Pulmonary artery endothelial cell (primary cell): ENCODE data around the gene KLHL17. TPM values are rescaled to one million over a fixed set of nuclear protein-coding genes. Genes with fewer than 3 reads are reported as not detected.
"Not testable (repeated sequence)": the region's sequence is repeated elsewhere in the genome, so short reads cannot be mapped to it uniquely, and the experiment has no call there.

Source experiments
- DNase-seq: peaks from one replicate; pipeline ENCODE4 v3.0.0-alpha.2; 2011; ENCODE audit warnings: low read depth, low spot score
- total RNA-seq: library from RNA; depleted of rRNA; stranded (reverse); fragments of >200 nt; gene quantifications from 2 replicates; pipeline ENCODE4 v1.2.3, GENCODE V29; 2014

KLHL17 gene
- total RNA-seq, 1 donor from 2014 or later = 7.8 TPM

DNA sequence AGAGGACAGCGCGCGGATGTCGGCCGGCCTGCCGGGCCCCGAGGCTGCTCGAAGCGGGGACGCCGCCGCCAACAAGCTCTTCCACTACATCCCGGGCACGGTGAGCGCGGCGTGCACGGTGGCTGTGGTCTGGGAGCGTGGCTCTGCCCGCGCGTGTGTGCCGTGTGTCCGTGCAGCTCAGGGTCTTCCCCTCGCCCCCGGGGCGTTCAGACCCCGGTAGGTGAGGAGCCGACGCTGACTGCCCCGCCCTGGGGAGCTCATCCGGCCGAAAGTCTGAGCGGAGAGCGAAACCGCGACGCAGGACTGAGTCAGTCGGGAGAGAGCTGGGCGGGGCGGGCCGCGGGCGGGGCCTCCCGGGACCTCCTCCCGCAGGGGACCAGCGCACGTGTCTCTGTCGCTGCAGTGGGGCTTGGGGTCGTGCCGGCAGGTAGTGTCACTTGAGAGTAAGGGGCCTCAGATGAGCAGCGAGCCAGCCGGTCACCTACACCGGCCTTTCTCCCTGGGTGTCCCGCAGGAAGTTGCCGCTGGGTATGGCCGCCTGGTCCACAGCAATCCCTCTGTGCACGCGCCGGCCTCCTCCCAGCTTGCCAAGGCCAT lies 6.4 kb downstream of the KLHL17 start:
- DNase-seq = no peak

GRCh38 chr1:967466-968343 lies 7.3 kb downstream of the KLHL17 start:
- DNase-seq = no peak

GRCh38 chr1:969260-969855 lies 9.0 kb downstream of the KLHL17 start:
- DNase-seq = no peak

DNA sequence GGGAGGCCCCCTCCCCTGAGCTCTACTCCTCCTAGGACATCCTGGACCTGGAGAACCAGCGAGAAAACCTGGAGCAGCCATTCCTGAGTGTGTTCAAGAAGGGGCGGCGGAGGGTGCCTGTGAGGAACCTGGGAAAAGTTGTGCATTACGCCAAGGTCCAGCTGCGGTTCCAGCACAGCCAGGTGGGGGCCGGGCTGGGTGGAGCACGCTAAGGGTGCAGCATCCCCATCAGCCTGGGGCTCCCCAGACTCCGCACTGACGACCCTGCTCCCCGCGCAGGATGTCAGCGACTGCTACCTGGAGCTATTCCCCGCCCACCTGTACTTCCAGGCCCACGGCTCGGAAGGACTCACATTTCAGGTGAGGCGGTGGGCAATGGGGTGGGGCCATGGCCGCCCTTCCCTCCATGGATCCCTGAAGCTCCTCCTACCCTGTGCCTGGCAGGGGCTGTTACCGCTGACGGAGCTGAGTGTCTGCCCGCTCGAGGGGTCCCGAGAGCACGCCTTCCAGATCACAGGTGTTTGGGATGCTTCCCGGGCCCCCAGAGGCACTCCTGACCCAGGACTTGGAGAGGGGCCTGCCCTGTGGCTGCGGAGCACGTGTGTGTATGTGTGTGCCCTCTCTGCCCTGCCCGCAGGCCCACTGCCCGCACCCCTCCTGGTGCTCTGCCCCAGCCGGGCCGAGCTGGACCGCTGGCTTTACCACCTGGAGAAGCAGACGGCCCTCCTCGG lies 10.0 kb downstream of the KLHL17 start:
- no peak for DNase-seq

- DNase-seq = no peak
Observed at GRCh38 chr1:970973-971730, 10.8 kb downstream of the KLHL17 start.

GRCh38 chr1:971751-972506 lies 11.5 kb downstream of the KLHL17 start:
- DNase-seq = no peak

DNA sequence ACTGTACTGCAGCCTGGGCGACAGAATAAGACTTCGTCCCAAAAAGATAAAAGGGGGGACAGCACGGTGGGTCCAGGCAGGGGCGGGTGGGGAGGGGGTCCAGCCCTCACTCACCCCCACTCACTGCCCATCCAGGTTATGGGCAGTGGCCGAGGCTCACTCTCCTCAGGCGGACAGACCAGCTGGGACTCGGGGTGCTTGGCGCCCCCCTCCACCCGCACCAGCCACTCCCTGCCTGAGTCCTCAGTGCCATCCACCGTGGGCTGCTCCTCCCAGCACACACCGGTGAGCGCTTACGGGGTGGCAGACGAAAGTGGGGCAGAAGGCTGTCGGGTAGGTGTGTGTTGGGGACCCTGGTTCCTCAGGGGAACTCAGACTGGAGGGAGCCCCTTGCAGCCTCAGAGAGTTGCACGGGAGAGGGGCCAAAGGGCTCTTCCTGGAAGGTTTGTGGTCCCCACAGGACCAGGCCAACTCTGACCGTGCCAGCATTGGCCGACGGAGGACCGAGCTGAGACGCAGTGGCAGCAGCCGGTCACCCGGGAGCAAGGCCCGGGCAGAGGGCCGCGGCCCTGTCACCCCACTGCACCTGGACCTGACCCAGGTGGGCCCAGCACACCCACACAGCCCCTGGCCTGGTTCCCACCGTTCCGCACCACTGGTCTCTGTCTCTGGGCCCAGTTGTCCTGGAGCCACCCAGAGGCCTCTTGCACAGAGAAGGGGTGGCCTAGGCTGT lies 12.5 kb downstream of the KLHL17 start:
- no peak for DNase-seq

- no peak for DNase-seq
Observed at GRCh38 chr1:973459-974292, 13.3 kb downstream of the KLHL17 start.

GRCh38 chr1:974293-974640 lies 13.9 kb downstream of the KLHL17 start:
- no peak for DNase-seq

- DNase-seq = no peak
Observed at GRCh38 chr1:974687-975328, 14.4 kb downstream of the KLHL17 start.

DNA sequence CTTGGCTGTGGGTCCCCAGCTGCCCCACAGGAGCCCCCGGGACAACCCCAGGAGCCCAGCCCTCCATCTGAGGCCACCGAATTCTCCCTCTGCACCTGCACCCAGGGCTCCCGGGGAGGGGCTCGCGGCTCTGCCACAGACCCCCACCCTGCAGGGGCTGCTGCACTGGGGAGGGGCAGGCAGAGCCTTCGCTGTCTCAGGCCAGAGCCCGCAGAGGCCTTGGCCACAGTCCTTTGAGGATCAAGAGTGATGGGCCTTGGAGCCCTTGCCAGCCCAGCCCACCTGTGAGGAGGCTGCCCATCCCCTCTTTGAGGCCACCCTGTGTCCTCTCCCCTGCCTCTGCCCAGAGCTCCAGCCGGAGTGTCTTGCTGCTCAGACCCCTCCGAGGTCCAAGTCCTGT lies 15.0 kb downstream of the KLHL17 start:
- no peak for DNase-seq

GRCh38 chr1:975896-976683 lies 15.7 kb downstream of the KLHL17 start:
- DNase-seq = no peak

DNA sequence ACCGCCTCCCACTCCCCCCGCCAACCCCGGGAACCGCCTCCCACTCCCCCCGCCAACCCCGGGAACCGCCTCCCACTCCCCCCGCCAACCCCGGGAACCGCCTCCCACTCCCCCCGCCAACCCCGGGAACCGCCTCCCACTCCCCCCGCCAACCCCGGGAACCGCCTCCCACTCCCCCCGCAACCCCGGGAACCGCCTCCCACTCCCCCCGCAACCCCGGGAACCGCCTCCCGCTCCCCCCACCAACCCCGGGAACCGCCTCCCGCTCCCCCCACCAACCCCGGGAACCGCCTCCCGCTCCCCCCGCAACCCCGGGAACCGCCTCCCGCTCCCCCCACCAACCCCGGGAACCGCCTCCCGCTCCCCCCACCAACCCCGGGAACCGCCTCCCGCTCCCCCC lies 16.4 kb downstream of the KLHL17 start:
- not testable (repeated sequence) for DNase-seq

GRCh38 chr1:978069-978834 lies 17.9 kb downstream of the KLHL17 start:
- DNase-seq = no peak

DNA sequence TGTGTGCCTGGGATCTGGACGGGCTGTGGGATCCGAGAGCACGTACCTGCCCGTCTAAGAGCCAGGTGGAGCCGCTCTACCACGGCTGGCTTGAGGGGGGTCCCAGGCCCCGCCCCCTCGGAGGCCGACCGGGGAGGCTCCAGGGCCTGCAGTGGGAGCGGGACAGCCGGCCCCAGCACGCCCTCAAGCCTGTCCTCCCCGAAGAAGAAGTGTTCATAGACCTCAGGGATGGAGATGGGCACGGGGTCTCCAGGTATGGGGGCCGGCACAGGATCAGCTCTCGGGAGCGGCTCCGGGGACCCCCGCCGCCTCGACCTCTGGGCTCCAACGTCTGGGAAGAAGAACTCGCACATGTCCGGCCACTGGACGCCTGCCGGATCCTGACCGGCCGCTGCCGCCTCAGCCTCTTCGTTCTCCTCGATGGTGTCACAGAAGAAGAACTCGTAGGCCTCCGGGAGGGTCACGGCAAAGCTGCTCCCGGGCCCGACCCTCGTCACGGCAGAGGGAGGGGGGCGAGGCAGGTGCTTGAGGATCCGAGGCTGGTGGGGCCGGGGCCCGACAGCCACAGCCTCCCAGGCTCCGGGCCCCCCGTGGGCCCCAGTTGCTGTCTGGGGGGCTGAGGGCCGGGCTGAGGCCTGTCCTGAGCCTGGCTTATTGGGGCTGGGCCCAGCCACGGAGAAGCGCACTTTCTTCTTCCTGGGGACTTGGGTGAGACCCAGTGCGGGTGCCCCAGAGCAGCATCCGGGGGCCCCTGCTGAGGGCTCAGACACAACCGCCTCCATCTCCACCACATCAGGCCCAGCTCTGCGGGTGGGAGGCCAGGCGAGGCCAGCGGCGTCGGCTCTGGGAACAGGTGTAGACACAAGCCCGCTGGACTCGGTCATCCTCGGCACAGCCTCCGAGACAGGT lies 18.7 kb downstream of the KLHL17 start:
- no peak for DNase-seq

GRCh38 chr1:979744-980072 lies 19.3 kb downstream of the KLHL17 start:
- DNase-seq = no peak
